Measurements from ENCODE around the gene ARHGAP24. TPM values are rescaled to one million over a fixed set of nuclear protein-coding genes. Genes with fewer than 3 reads are reported as not detected.

Gene ARHGAP24
- polyA plus RNA-seq, 2 of the 4 experiments (the other 2 are of a cell fraction), result 1.7 to 12.1 TPM

DNA sequence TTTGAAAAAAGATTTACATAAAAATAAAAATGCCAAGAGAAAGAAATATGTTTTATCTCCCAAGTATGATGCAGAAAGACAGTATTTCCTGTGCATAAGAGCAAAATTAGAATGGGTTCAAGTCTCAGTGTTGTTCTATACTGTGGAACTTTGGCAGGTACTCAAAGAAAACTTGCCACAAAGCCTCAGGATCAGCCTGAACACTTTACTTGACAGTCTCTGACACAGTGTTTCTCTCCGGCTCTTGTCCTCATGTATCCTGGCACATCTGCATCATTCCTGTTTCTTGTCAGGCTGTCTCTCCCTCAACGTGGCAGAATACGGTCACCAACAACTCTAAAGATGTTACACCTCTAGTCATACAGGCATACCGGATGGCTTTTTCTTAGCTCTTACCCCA, 273.7 kb downstream of the ARHGAP24 start:
- H3K9me3 ChIP-seq, result no peaks in the 10 kb centered on the region
- no peak overlapping the region for H3K27ac ChIP-seq
- FAIRE-seq, result no peak
- 67% methylated on average over 4 of the region's 4 CpGs for WGBS (ENCODE audit: missing lambda C conversion rate)
- ChIA-PET POLR2A (no interaction called here), CTCF (interaction anchor here (0.7 to 3.5 kb wide), 19 partner anchors 8 to 606 kb away, joined by 3 to 20 read pairs (median 6); no protein-coding TSS in a partner anchor)
- no peak overlapping the region for H3K4me3 ChIP-seq
- no peak for ATAC-seq
- TF ChIP-seq RARB (CRISPR knock-in tag; IDR thresholded peaks at IDR 0.05), result no peak
- TF ChIP-seq TP53 (CRISPR knock-in tag; IDR thresholded peaks at IDR 0.05), result no peak
- TF ChIP-seq RAD21 (conservative IDR thresholded peaks at IDR 0.05 in 1 of 2, IDR thresholded peaks at IDR 0.05 in 1 of 2), result no peak
- TF ChIP-seq TFCP2L1 (CRISPR knock-in tag; IDR thresholded peaks at IDR 0.05), result no peak
- no peak for TF ChIP-seq FOSB (CRISPR knock-in tag; IDR thresholded peaks at IDR 0.05)
- TF ChIP-seq CEBPB (IDR thresholded peaks at IDR 0.05), result no peak
- no peak for TF ChIP-seq SMC3 (IDR thresholded peaks at IDR 0.05)
- no peak for TF ChIP-seq POLR2A (IDR thresholded peaks at IDR 0.05; ENCODE audit: low read length)
- no peak for TF ChIP-seq POLR2AphosphoS2 (conservative IDR thresholded peaks at IDR 0.05; ENCODE audit: low read length)
- TF ChIP-seq, protein P1, sequence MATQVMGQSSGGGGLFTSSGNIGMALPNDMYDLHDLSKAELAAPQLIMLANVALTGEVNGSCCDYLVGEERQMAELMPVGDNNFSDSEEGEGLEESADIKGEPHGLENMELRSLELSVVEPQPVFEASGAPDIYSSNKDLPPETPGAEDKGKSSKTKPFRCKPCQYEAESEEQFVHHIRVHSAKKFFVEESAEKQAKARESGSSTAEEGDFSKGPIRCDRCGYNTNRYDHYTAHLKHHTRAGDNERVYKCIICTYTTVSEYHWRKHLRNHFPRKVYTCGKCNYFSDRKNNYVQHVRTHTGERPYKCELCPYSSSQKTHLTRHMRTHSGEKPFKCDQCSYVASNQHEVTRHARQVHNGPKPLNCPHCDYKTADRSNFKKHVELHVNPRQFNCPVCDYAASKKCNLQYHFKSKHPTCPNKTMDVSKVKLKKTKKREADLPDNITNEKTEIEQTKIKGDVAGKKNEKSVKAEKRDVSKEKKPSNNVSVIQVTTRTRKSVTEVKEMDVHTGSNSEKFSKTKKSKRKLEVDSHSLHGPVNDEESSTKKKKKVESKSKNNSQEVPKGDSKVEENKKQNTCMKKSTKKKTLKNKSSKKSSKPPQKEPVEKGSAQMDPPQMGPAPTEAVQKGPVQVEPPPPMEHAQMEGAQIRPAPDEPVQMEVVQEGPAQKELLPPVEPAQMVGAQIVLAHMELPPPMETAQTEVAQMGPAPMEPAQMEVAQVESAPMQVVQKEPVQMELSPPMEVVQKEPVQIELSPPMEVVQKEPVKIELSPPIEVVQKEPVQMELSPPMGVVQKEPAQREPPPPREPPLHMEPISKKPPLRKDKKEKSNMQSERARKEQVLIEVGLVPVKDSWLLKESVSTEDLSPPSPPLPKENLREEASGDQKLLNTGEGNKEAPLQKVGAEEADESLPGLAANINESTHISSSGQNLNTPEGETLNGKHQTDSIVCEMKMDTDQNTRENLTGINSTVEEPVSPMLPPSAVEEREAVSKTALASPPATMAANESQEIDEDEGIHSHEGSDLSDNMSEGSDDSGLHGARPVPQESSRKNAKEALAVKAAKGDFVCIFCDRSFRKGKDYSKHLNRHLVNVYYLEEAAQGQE (IDR thresholded peaks at IDR 0.05), result no peak
- peaks cover 19% of the 10 kb centered on the region for H3K4me1 ChIP-seq
- H3K4me2 ChIP-seq, result no peak overlapping the region
- no peak for DNase-seq (ENCODE audit: low read depth in 1 of 2, low spot score in 1 of 2)

DNA sequence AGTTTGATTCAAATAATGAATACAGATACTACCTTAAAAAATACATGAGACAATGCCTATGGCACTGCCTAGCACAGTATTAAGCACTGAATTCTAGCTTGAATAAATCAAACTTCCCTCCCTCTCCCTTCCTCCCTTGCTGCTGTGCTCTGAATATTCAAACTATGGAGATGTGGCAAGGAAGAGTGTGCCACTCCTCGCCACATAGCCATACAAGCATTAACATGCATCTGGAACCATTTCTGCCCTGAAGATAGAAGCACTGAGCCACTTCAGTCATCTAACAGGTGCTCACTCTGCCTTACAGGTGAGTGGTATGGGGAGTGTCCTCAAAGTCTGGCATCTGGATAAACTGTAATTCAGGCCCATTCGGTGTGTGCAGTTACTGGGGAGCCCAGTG, 276.9 kb downstream of the ARHGAP24 start:
- ATAC-seq (no peak), FAIRE-seq (no peak), DNase-seq (ENCODE audit: low read depth in 1 of 2, low spot score in 1 of 2) (no peak)
- Histone ChIP-seq H3K9me3 (no peaks in the 10 kb centered on the region), H3K27ac (no peak overlapping the region), H3K4me3 (no peak overlapping the region), H3K4me2 (no peak overlapping the region), H3K4me1 (no peaks in the 10 kb centered on the region)
- ChIA-PET POLR2A (no interaction called here), CTCF (no interaction called here)
- TF ChIP-seq GATA3 (IDR thresholded peaks at IDR 0.05; ENCODE audit: borderline replicate concordance), result no peak
- TF ChIP-seq ZC3H11A (IDR thresholded peaks at IDR 0.05), result no peak
- no peak for TF ChIP-seq FOXS1 (CRISPR knock-in tag; IDR thresholded peaks at IDR 0.05)
- TF ChIP-seq CHD2 (IDR thresholded peaks at IDR 0.05; ENCODE audit: low read length, partially characterized antibody), result no peak
- no peak for TF ChIP-seq RFX5 (IDR thresholded peaks at IDR 0.05)
- no peak for TF ChIP-seq CHD4 (IDR thresholded peaks at IDR 0.05; ENCODE audit: borderline replicate concordance)
- no peak for TF ChIP-seq EP300 (IDR thresholded peaks at IDR 0.05)
- no peak for TF ChIP-seq HOXB5 (CRISPR knock-in tag; IDR thresholded peaks at IDR 0.05)
- no peak for TF ChIP-seq EHF (CRISPR knock-in tag; IDR thresholded peaks at IDR 0.05)
- no peak for TF ChIP-seq BHLHE40 (IDR thresholded peaks at IDR 0.05; ENCODE audit: low read depth, low read length)
- TF ChIP-seq TFCP2L1 (CRISPR knock-in tag; IDR thresholded peaks at IDR 0.05), result no peak
- 60% methylated on average over 2 of the region's 2 CpGs for WGBS (ENCODE audit: missing lambda C conversion rate)

DNA sequence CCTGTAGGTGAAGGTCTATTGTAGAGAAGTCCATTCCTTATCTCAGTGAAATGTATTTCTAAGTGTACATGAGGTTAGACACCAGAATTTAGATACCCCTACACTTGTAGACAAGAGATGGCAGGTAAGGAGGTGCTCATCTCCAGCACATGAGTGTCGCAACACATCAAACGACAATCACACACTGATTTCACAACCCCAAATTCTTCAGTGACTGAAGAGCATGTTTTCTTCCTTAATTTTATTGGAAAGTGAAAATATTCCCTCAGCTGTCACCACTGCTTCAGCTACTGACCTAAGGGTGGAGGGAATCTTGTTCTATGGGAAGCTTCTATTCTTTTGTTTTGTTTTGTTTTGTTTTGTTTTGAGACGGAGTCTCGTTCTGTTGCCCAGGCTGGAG, 280.3 kb downstream of the ARHGAP24 start:
- Histone ChIP-seq H3K27ac (no peak overlapping the region), H3K4me2 (no peak overlapping the region), H3K9me3 (no peaks in the 10 kb centered on the region), H3K4me3 (no peak overlapping the region), H3K4me1 (no peaks in the 10 kb centered on the region)
- FAIRE-seq, result no peak
- ATAC-seq, result no peak
- WGBS (ENCODE audit: missing lambda C conversion rate), result 85% methylated on average over 3 of the region's 4 CpGs
- ChIA-PET POLR2A (no interaction called here), CTCF (interaction anchor here (1.1 to 1.5 kb wide), 3 partner anchors 41 to 210 kb away, joined by 3 to 7 read pairs (median 5); no protein-coding TSS in a partner anchor)
- no peak for DNase-seq (ENCODE audit: low read depth in 1 of 2, low spot score in 1 of 2)
- TF ChIP-seq CEBPB (IDR thresholded peaks at IDR 0.05) (peak in 1 of 2 experiments; percentile 39; a peak in 2 of 4 replicates), HOXB5 (CRISPR knock-in tag; IDR thresholded peaks at IDR 0.05) (no peak)
- TF ChIP-seq, protein P1 (IDR thresholded peaks at IDR 0.05), result no peak

Data from A549 (cell line).